Frontal cortex (tissue), 4 donors: Measurements from ENCODE around the gene IFNGR1. TPM values are rescaled to one million over a fixed set of nuclear protein-coding genes. Genes with fewer than 3 reads are reported as not detected.
"Not testable (repeated sequence)": the region's sequence is repeated elsewhere in the genome, so short reads cannot be mapped to it uniquely, and the experiment has no call there.

Experiments used
- DNase-seq, 2 donors: peaks; one replicate each; pipeline ENCODE4 v3.0.0; 2012; ENCODE audit warnings: low spot score in 2 of 2
- FAIRE-seq: peaks from 2 replicates; lab custom pipeline; 2012; peaks lifted over from hg19 to GRCh38; lab: Jason Lieb, UNC
- total RNA-seq: library from RNA; depleted of rRNA; stranded (reverse); fragments of >200 nt; gene quantifications from one replicate; pipeline ENCODE4 v1.2.3, GENCODE V29; 2014
- donor health status: control.
- donor health status: control.
- donor health status: control.

Gene IFNGR1
- total RNA-seq, 1 donor from 2014 or later: 66.4 TPM

- no peak for DNase-seq
- FAIRE-seq: no peak
Measured at GRCh38 chr6:137216106-137216505, 3.1 kb downstream of the IFNGR1 start.

GRCh38 chr6:137215630-137216029 lies 3.6 kb downstream of the IFNGR1 start:
- not testable (repeated sequence) for DNase-seq, FAIRE-seq

- no peak for FAIRE-seq
- DNase-seq: no peak
Measured at GRCh38 chr6:137214931-137215330, 4.3 kb downstream of the IFNGR1 start.

- FAIRE-seq: no peak
- no peak for DNase-seq
Measured at GRCh38 chr6:137213813-137214212, 5.4 kb downstream of the IFNGR1 start.

- DNase-seq (no peak), FAIRE-seq (no peak)
Measured at GRCh38 chr6:137213331-137213740, 5.8 kb downstream of the IFNGR1 start.

GRCh38 chr6:137211910-137212309 lies 7.3 kb downstream of the IFNGR1 start:
- FAIRE-seq: no peak
- DNase-seq: no peak

- DNase-seq (no peak), FAIRE-seq (no peak)
Measured at GRCh38 chr6:137210903-137211302, 8.3 kb downstream of the IFNGR1 start.

GRCh38 chr6:137208279-137208678 lies 10.9 kb downstream of the IFNGR1 start:
- FAIRE-seq (no peak), DNase-seq (no peak)

- FAIRE-seq, DNase-seq: not testable (repeated sequence)
Measured at GRCh38 chr6:137207457-137207856, 11.7 kb downstream of the IFNGR1 start.

GRCh38 chr6:137206577-137206976 lies 12.6 kb downstream of the IFNGR1 start:
- DNase-seq (no peak), FAIRE-seq (peak; percentile 47)

GRCh38 chr6:137203256-137203655 lies 15.9 kb downstream of the IFNGR1 start:
- no peak for FAIRE-seq
- no peak for DNase-seq

- FAIRE-seq: no peak
- no peak for DNase-seq
Measured at GRCh38 chr6:137202078-137202477, 17.1 kb downstream of the IFNGR1 start.

- no peak for FAIRE-seq
- DNase-seq: no peak
Measured at GRCh38 chr6:137201006-137201405, 18.2 kb downstream of the IFNGR1 start.

- FAIRE-seq (no peak), DNase-seq (no peak)
Measured at GRCh38 chr6:137200288-137200687, 18.9 kb downstream of the IFNGR1 start.

- DNase-seq: no peak
- no peak for FAIRE-seq
Measured at GRCh38 chr6:137197684-137198645, 21.2 kb downstream of the IFNGR1 start.

GRCh38 chr6:137193256-137194070 lies 25.7 kb downstream of the IFNGR1 start:
- DNase-seq (no peak), FAIRE-seq (no peak)

GRCh38 chr6:137192821-137193220 lies 26.4 kb downstream of the IFNGR1 start:
- DNase-seq (no peak), FAIRE-seq (no peak)

- DNase-seq: no peak
- FAIRE-seq: no peak
Measured at GRCh38 chr6:137191670-137192069, 27.5 kb downstream of the IFNGR1 start.

GRCh38 chr6:137191236-137191635 lies 27.9 kb downstream of the IFNGR1 start:
- DNase-seq (no peak), FAIRE-seq (no peak)

GRCh38 chr6:137190583-137191094 lies 28.5 kb downstream of the IFNGR1 start:
- FAIRE-seq (no peak), DNase-seq (no peak)

- DNase-seq (no peak), FAIRE-seq (no peak)
Measured at GRCh38 chr6:137188855-137189254, 30.3 kb downstream of the IFNGR1 start.
